NCI-H345 treated with DMSO at 0.1 percent for 48 hours (cell line): ENCODE results near the gene CEP131.
"Not testable (repeated sequence)": the region's sequence is repeated elsewhere in the genome, so short reads cannot be mapped to it uniquely, and the experiment has no call there.

Experiments used
- DNase-seq: peaks from one replicate; lab custom pipeline; 2025; ENCODE audit not compliant: unreplicated experiment; lab: John Stamatoyannopoulos, UW

CEP131 gene

GRCh38 chr17:81228420-81228819 is 5.7 kb upstream of the CEP131 start:
- no peak for DNase-seq

DNA sequence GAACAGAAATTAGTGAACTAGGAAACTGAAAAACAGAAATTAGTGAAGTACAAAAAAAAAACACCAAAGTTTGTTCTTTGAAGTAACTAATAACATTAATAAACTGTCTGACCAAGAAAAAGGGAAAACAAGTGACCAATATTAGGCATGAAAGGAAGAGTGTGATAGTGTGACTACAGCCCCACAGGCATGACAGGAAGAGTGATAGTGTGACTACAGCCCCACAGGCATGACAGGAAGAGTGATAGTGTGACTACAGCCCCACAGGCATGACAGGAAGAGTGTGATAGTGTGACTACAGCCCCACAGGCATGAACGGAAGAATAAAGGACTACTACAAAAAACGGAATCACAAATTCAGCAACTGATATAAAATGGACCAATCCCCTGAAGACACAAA is 4.9 kb upstream of the CEP131 start:
- DNase-seq: not testable (repeated sequence)

DNA sequence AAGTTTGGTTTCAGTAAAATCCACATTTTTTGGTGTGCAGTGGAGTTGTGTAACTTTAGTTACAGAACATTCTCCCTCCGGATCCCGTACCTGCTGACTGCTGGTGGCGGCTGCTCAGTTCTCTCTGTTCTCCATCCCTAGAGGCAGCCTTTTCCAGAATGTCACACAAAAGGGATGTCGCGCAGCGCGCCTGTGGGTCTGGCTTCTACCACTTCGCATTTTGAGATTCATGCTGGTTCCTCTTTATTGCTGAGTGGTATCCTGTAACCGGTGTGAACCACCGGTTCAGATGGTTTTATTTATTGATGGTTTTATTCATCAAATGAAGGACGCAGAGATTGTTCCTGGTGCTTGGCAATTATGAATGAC is 981 bp upstream of the CEP131 start:
- peak; percentile 51 for DNase-seq

DNA sequence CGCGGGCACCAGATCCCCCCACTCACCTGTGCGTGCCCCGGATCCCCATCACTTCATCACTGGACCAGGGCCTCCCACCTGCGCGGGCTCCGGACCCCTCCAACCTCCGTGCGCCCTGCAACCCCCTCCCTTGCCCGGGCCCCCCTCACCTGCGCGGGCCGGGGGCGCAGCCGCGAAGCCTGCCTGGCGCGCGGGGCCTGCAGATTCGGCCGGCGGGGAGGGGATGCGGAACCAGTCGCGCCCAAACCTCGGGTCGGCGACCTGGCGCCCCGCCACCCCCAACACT is 202 bp downstream of the CEP131 start:
- DNase-seq: no peak

DNA sequence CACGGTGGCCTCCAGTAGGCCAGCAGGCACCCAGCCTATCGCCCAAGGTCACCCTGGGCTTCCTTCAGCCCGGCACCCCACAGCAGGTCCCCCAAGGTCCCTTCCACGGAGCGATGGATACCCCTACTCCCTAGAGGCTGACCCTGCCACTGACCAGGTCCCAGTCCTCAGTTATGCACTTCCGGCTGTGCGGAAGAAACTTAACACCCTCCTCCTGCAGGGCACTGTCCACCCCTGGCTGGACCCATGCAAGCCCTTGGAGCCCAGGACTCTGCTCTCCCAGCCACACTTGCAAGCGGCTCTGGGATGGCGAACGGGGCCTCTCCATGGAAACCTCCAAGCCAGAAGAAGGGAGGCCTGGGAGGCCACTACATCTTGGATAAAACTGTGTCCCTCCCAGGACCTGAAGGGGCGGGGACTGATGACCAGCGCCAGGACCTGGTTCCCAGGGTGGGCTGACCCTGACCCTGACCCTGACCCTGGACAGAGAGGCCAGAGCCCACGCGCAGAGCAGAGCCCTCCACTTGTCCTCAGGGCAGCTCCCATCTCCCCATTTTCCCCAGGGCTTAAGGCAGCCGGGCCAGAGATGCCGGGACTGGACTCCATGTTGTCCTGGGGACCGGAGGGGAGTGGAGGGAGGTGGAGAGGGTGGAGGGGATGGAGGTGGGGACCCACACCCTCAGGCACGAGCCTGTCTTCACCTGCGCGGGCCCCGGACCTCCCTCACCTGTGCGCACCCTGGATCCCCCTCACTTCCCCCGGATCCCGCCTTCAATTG is 734 bp downstream of the CEP131 start:
- no peak for DNase-seq

- no peak for DNase-seq
Observed at GRCh38 chr17:81221371-81221841, 1.4 kb downstream of the CEP131 start.

DNA sequence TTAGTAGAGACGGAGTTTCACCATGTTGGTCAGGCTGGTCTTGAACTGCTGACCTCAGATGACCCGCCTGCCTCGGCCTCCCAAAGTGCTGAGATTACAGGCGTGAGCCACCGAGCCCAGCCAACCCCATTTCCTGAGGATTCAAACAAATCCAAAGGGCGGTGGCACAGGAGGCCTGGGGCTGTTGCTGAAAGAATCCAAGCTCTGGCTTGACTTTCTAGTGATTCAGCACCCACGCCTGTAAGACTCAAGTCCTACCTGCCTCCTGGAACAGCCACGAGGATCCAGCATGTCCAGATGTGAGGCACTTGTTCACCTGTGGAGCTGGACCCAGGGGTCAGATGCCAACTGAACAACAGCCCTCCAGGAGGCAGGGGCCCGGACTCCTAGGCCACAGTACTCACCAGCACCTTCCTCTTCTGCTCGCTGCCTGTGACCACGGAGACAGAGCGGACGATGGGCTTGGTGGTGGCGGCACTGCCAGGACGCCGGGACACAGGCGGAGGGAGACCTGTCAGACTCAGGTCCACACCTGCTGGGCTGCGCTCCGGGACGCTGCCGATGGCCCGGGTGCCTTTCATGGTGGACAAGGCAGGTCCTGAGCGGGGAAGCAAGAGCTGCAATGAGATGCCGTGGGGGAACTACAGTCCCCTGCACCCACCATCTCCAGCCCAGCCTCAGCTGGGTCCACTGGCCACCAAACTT is 3.1 kb downstream of the CEP131 start:
- no peak for DNase-seq

GRCh38 chr17:81218991-81219390 is 3.8 kb downstream of the CEP131 start:
- no peak for DNase-seq

DNA sequence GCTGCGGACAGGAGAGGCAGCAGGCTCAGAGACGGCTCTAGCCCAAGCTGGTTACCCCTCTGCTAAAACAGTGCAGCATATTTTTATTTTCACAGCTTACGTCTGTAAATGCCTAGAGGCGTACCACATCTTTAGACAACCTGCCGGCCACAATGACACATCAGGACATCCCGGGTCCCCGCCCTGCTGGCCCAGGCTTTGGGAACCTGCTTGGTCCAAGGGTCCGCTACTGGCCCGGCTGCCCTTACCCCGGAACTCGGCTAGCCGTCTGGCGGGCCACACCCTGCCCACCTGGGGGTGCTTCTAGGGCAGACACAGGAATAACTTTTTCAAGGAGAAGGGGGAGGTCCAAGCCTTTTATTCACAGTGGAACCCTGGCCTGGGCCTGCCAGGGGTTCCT is 4.3 kb downstream of the CEP131 start:
- no peak for DNase-seq

- no peak for DNase-seq
Observed at GRCh38 chr17:81217491-81217890, 5.3 kb downstream of the CEP131 start.

GRCh38 chr17:81213978-81214377 is 8.8 kb downstream of the CEP131 start:
- DNase-seq: no peak

GRCh38 chr17:81212365-81212764 is 10.4 kb downstream of the CEP131 start:
- DNase-seq: no peak

GRCh38 chr17:81210868-81211267 is 11.9 kb downstream of the CEP131 start:
- DNase-seq: no peak

GRCh38 chr17:81210466-81210865 is 12.3 kb downstream of the CEP131 start:
- no peak for DNase-seq

- DNase-seq: no peak
Observed at GRCh38 chr17:81209141-81209540, 13.6 kb downstream of the CEP131 start.

- DNase-seq: no peak
Observed at GRCh38 chr17:81208651-81209050, 14.1 kb downstream of the CEP131 start.

GRCh38 chr17:81207610-81208581 is 14.9 kb downstream of the CEP131 start:
- DNase-seq: peak; percentile 37

DNA sequence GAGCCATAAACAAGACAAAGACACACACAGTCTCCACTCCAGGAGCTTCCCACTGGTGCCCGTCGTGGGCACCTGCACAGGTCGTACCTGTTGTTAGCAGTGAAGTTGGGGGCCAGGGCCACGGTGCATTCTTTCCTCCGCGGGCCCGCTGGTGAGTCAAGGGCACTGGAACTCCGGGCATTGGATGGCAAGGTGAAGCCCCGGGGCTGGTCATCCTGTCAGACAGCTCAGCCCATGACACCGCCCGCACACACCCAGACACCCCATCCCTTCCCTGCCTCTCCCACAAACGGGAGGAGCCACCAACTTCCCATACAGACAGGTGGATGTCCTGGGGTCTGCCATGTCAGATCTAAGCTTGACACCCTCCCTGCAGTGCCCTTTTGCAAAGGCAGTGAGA is 16.1 kb downstream of the CEP131 start:
- no peak for DNase-seq

DNA sequence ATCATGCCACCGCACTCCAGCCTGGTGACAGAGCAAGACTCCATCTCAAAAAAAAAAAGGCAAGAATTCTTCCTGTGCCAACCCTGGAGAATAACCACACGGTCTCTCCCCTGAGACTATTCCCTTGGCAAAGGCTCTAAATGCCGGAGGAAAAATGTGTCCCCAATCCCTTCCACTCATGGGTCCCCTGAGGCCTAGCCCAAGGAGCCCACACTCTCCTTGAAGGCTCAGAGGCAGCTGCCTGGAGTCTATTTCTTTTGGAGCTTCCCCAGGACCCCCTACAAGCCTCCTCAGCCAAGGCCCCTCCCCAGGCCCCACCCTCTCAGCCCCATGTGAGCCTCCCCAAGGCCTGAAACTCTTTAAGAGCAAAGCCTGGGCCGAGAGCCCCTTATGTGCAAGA is 16.6 kb downstream of the CEP131 start:
- DNase-seq: no peak

GRCh38 chr17:81204578-81204977 is 18.2 kb downstream of the CEP131 start:
- DNase-seq: no peak

GRCh38 chr17:81203136-81203535 is 19.6 kb downstream of the CEP131 start:
- no peak for DNase-seq

DNA sequence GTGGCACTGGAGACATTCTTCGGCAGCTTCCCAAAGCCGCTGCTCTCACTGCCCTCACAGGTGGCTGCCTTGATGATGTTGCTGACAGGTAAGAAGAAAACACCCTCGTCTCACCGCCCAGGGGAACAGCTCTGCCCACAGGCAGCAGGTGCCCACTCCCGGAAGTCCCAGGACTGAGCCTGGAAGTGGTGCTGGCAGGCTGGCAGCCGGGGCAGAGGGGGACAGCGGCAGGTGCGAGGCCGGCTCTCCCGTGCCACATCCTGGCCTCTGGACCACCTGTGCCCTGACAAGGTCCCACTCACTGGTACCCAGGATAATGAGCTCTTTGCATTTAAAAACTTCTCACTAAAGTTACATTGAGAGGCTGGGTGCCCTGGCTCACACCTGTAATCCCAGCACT is 20.4 kb downstream of the CEP131 start:
- no peak for DNase-seq
